RWPE2 (cell line): ENCODE results near the gene PRRC2B.

ENCODE experiments used
- ATAC-seq: fragments of 200-7000 bp; cut with Tn5 transposase; 3 replicates; pipeline ENCODE4 v1.9.1; 2021; ENCODE audit warnings: low read depth
- DNase-seq: peaks from one replicate; pipeline ENCODE4 v3.0.0-alpha.2; 2020; ENCODE audit warnings: low spot score
- H3K27ac ChIP-seq: fragments of 450-650 bp; 2 replicates; pipeline ENCODE4 v1.5.1; 2017; ENCODE audit warnings: mild to moderate bottlenecking; ENCODE audit not compliant: poor library complexity, severe bottlenecking
- H3K27me3 ChIP-seq: fragments of 250-450 bp; sonication (Bioruptor Pico); 2 replicates; pipeline ENCODE4 v1.5.1; 2021; ENCODE audit warnings: mild to moderate bottlenecking, moderate library complexity; ENCODE audit not compliant: insufficient read depth, poor library complexity, severe bottlenecking
- H3K36me3 ChIP-seq: fragments of 250-450 bp; sonication (Bioruptor Pico); 2 replicates; pipeline ENCODE4 v1.5.1; 2020; ENCODE audit warnings: low read depth, mild to moderate bottlenecking, moderate library complexity
- H3K4me1 ChIP-seq: fragments of 250-450 bp; sonication (Bioruptor Pico); 2 replicates; pipeline ENCODE4 v1.5.1; 2021; ENCODE audit warnings: mild to moderate bottlenecking, moderate library complexity; ENCODE audit not compliant: insufficient read depth, poor library complexity, severe bottlenecking
- H3K4me3 ChIP-seq: fragments of 250-450 bp; sonication (Bioruptor Pico); 2 replicates; pipeline ENCODE4 v1.5.1; 2021; ENCODE audit warnings: mild to moderate bottlenecking, moderate library complexity; ENCODE audit not compliant: severe bottlenecking
- H3K9me3 ChIP-seq: fragments of 250-450 bp; sonication (Bioruptor Pico); 2 replicates; pipeline ENCODE4 v1.5.1; 2021; ENCODE audit warnings: mild to moderate bottlenecking, moderate library complexity; ENCODE audit not compliant: severe bottlenecking
- CTCF ChIP-seq: fragments of 450-650 bp; IDR thresholded peaks from one replicate; pipeline ENCODE4 v1.5.1; 2017; ENCODE audit warnings: mild to moderate bottlenecking, moderate library complexity; ENCODE audit not compliant: poor library complexity, severe bottlenecking

The PRRC2B gene

GRCh38 chr9:131457746-131458145 lies 63.9 kb downstream of the PRRC2B start:
- H3K4me3 ChIP-seq = no peak overlapping the region
- H3K27ac ChIP-seq = no peak overlapping the region
- TF ChIP-seq CTCF = no peak
- no peak for ATAC-seq
- H3K4me1 ChIP-seq = no peaks in the 10 kb centered on the region
- peak; percentile 14 for DNase-seq
- H3K36me3 ChIP-seq = peaks cover 94% of the 10 kb centered on the region
- H3K27me3 ChIP-seq = no peaks in the 10 kb centered on the region
- H3K9me3 ChIP-seq = peaks cover 2% of the 10 kb centered on the region

GRCh38 chr9:131459056-131459455 lies 65.2 kb downstream of the PRRC2B start:
- no peaks in the 10 kb centered on the region for H3K27me3 ChIP-seq
- ATAC-seq (no peak), DNase-seq (peak; percentile 17)
- H3K4me3 ChIP-seq = no peak overlapping the region
- TF ChIP-seq CTCF = no peak
- H3K36me3 ChIP-seq = peaks cover 94% of the 10 kb centered on the region
- no peak overlapping the region for H3K27ac ChIP-seq
- H3K9me3 ChIP-seq = peaks cover 2% of the 10 kb centered on the region
- H3K4me1 ChIP-seq = no peaks in the 10 kb centered on the region

- Histone ChIP-seq H3K36me3 (peaks cover 98% of the 10 kb centered on the region), H3K27me3 (no peaks in the 10 kb centered on the region), H3K27ac (no peak overlapping the region), H3K4me3 (no peak overlapping the region), H3K9me3 (peaks cover 2% of the 10 kb centered on the region), H3K4me1 (no peaks in the 10 kb centered on the region)
- TF ChIP-seq CTCF = no peak
- ATAC-seq (no peak), DNase-seq (peak; percentile 28)
Observed at GRCh38 chr9:131461166-131461565, 67.3 kb downstream of the PRRC2B start.

- H3K4me1 ChIP-seq = no peaks in the 10 kb centered on the region
- TF ChIP-seq CTCF = no peak
- no peaks in the 10 kb centered on the region for H3K27me3 ChIP-seq
- no peaks in the 10 kb centered on the region for H3K9me3 ChIP-seq
- no peak overlapping the region for H3K4me3 ChIP-seq
- H3K27ac ChIP-seq = no peak overlapping the region
- DNase-seq (no peak), ATAC-seq (no peak)
- H3K36me3 ChIP-seq = peaks cover 98% of the 10 kb centered on the region
Observed at GRCh38 chr9:131464354-131465000, 70.6 kb downstream of the PRRC2B start.

- no peaks in the 10 kb centered on the region for H3K4me1 ChIP-seq
- DNase-seq (no peak), ATAC-seq (no peak)
- no peak overlapping the region for H3K27ac ChIP-seq
- H3K27me3 ChIP-seq = no peaks in the 10 kb centered on the region
- H3K4me3 ChIP-seq = no peak overlapping the region
- peaks cover 98% of the 10 kb centered on the region for H3K36me3 ChIP-seq
- no peak for TF ChIP-seq CTCF
- no peaks in the 10 kb centered on the region for H3K9me3 ChIP-seq
Observed at GRCh38 chr9:131465401-131465800, 71.5 kb downstream of the PRRC2B start.
